Fibroblast of mammary gland (primary cell): ENCODE results near the gene BACE2.

ENCODE experiments used
- DNase-seq: peaks from one replicate; pipeline ENCODE4 v3.0.0-alpha.2; 2010; ENCODE audit warnings: low read depth
- H3K4me3 ChIP-seq: 2 replicates; pipeline ENCODE4 v1.5.1; 2011; ENCODE audit warnings: low read depth, mild to moderate bottlenecking, low read length, moderate library complexity; ENCODE audit not compliant: control insufficient read depth
- CTCF ChIP-seq: conservative IDR thresholded peaks from 2 replicates; pipeline ENCODE4 v1.5.1; 2011; ENCODE audit warnings: low read depth, low read length, inconsistent platforms; ENCODE audit not compliant: control insufficient read depth, insufficient read depth

Gene BACE2

GRCh38 chr21:41315726-41316125, 147.8 kb downstream of the BACE2 start:
- H3K4me3 ChIP-seq: no peak overlapping the region
- no peak for DNase-seq
- no peak for TF ChIP-seq CTCF

- TF ChIP-seq CTCF: no peak
- DNase-seq: no peak
- H3K4me3 ChIP-seq: no peak within 1 kb of the TSS
Measured at GRCh38 chr21:41316200-41317062, 148.5 kb downstream of the BACE2 start, which contains the start of gene FAM3B. TSS of gene FAM3B (plus strand) at chr21:41316801. CDS start at chr21:41316880, 79 bp downstream.

GRCh38 chr21:41317063-41317392, 149.1 kb downstream of the BACE2 start:
- DNase-seq: no peak
- H3K4me3 ChIP-seq: no peak overlapping the region
- TF ChIP-seq CTCF: no peak

- H3K4me3 ChIP-seq: no peak overlapping the region
- no peak for DNase-seq
- no peak for TF ChIP-seq CTCF
Measured at GRCh38 chr21:41317458-41317857, 149.5 kb downstream of the BACE2 start.

- H3K4me3 ChIP-seq: no peak overlapping the region
- no peak for TF ChIP-seq CTCF
- no peak for DNase-seq
Measured at GRCh38 chr21:41318218-41318617, 150.3 kb downstream of the BACE2 start.

GRCh38 chr21:41319273-41319672, 151.3 kb downstream of the BACE2 start:
- no peak for TF ChIP-seq CTCF
- DNase-seq: no peak
- H3K4me3 ChIP-seq: no peak overlapping the region
